HEK293T (cell line): ENCODE measurements around the gene MS4A4E.

Source experiments
- ELF4 ChIP-seq: fragments of 450-650 bp; IDR thresholded peaks from 2 replicates; pipeline ENCODE4 v1.6.1; 2017; ENCODE audit warnings: antibody characterized with exemption
- FOXM1 ChIP-seq: fragments of 450-650 bp; IDR thresholded peaks from 2 replicates; pipeline ENCODE4 v1.6.1; 2017; ENCODE audit warnings: mild to moderate bottlenecking, borderline replicate concordance
- SP1 ChIP-seq: fragments of 450-650 bp; IDR thresholded peaks from 2 replicates; pipeline ENCODE4 v1.6.1; 2017
- ZNF384 ChIP-seq: fragments of 450-650 bp; IDR thresholded peaks from 2 replicates; pipeline ENCODE4 v1.6.1; 2016

GRCh38 chr11:60184824-60185511 is 58.0 kb downstream of the MS4A4E start:
- TF ChIP-seq FOXM1 (no peak), ELF4 (no peak), SP1 (no peak), ZNF384 (no peak)
